Measurements from ENCODE around the gene SHOC1.
"Not testable (repeated sequence)": the region's sequence is repeated elsewhere in the genome, so short reads cannot be mapped to it uniquely, and the experiment has no call there.

SHOC1 gene

GRCh38 chr9:111804636-111805035, 9.9 kb upstream of the SHOC1 start:
- no peak for DNase-seq

- DNase-seq, result no peak
Observed at GRCh38 chr9:111803924-111804323, 9.2 kb upstream of the SHOC1 start.

- no peak for DNase-seq
Observed at GRCh38 chr9:111799915-111800526, 5.3 kb upstream of the SHOC1 start.

GRCh38 chr9:111799506-111799905, 4.8 kb upstream of the SHOC1 start:
- no peak for DNase-seq

- no peak for DNase-seq
Observed at GRCh38 chr9:111798786-111799185, 4.0 kb upstream of the SHOC1 start.

- DNase-seq, result no peak
Observed at GRCh38 chr9:111795557-111795839, 761 bp upstream of the SHOC1 start.

GRCh38 chr9:111791821-111792220, 2.9 kb downstream of the SHOC1 start:
- not testable (repeated sequence) for DNase-seq

- DNase-seq, result no peak
Observed at GRCh38 chr9:111789881-111790280, 4.9 kb downstream of the SHOC1 start.

GRCh38 chr9:111783857-111784256, 10.9 kb downstream of the SHOC1 start:
- DNase-seq, result no peak

- DNase-seq, result no peak
Observed at GRCh38 chr9:111783424-111783823, 11.3 kb downstream of the SHOC1 start.

GRCh38 chr9:111766066-111766465, 28.7 kb downstream of the SHOC1 start:
- no peak for DNase-seq

GRCh38 chr9:111762556-111762955, 32.2 kb downstream of the SHOC1 start:
- DNase-seq, result no peak

- peak; percentile 35 to 76 for DNase-seq
Observed at GRCh38 chr9:111759762-111760639, 34.7 kb downstream of the SHOC1 start.

- no peak for DNase-seq
Observed at GRCh38 chr9:111754800-111755199, 39.9 kb downstream of the SHOC1 start.

GRCh38 chr9:111752455-111752854, 42.3 kb downstream of the SHOC1 start:
- DNase-seq, result no peak

Measured in CD4-positive, alpha-beta T cell treated with Interleukin-1 beta for 1 hour (primary cell).